ENCODE measurements around the gene CCDC201.

Gene CCDC201

GRCh38 chr7:45888993-45889366 lies 16.1 kb upstream of the CCDC201 start:
- H3K4me3 ChIP-seq (ENCODE audit: insufficient read depth, low read length, poor library complexity, severe bottlenecking) = no peak overlapping the region
- no peak overlapping the region for H2AFZ ChIP-seq (ENCODE audit: low read depth, low read length, severe bottlenecking)
- no peaks in the 10 kb centered on the region for H3K9me2 ChIP-seq (replicated peaks; ENCODE audit: insufficient read depth, low read length)
- no peaks in the 10 kb centered on the region for H3K36me3 ChIP-seq (ENCODE audit: low read length)
- TF ChIP-seq CTCF (IDR thresholded peaks at IDR 0.05; ENCODE audit: insufficient read depth, low read length, poor library complexity, severe bottlenecking) (no peak), EZH2phosphoT487 (conservative IDR thresholded peaks at IDR 0.05; ENCODE audit: low read length) (no peak)
- no peaks in the 10 kb centered on the region for H3K9me3 ChIP-seq (ENCODE audit: insufficient read depth, low read length)
- H3K9ac ChIP-seq (ENCODE audit: low read length) = no peak overlapping the region
- no peak overlapping the region for H3K27ac ChIP-seq (ENCODE audit: low read depth, low read length)
- no peak overlapping the region for H3K4me2 ChIP-seq (ENCODE audit: low read depth, low read length, poor library complexity, severe bottlenecking)
- H3K27me3 ChIP-seq (ENCODE audit: low read length) = no peaks in the 10 kb centered on the region
- H4K20me1 ChIP-seq (ENCODE audit: low read depth, low read length) = no peaks in the 10 kb centered on the region
- no peaks in the 10 kb centered on the region for H3F3A ChIP-seq (ENCODE audit: insufficient read depth)
- no peaks in the 10 kb centered on the region for H3K79me2 ChIP-seq (ENCODE audit: insufficient read depth, low read length)

- Histone ChIP-seq H3K27me3 (ENCODE audit: low read length) (no peaks in the 10 kb centered on the region), H3K9ac (ENCODE audit: low read length) (no peak within 1 kb of the TSS), H4K20me1 (ENCODE audit: low read depth, low read length) (no peaks in the 10 kb centered on the region), H3K27ac (ENCODE audit: low read depth, low read length) (no peak within 1 kb of the TSS), H3K36me3 (ENCODE audit: low read length) (no peaks in the 10 kb centered on the region), H3K4me3 (ENCODE audit: insufficient read depth, low read length, poor library complexity, severe bottlenecking) (no peak within 1 kb of the TSS), H3K79me2 (ENCODE audit: insufficient read depth, low read length) (no peaks in the 10 kb centered on the region), H3K9me3 (ENCODE audit: insufficient read depth, low read length) (no peaks in the 10 kb centered on the region), H3F3A (ENCODE audit: insufficient read depth) (no peaks in the 10 kb centered on the region), H3K4me2 (ENCODE audit: low read depth, low read length, poor library complexity, severe bottlenecking) (no peak within 1 kb of the TSS), H2AFZ (ENCODE audit: low read depth, low read length, severe bottlenecking) (no peak within 1 kb of the TSS), H3K9me2 (replicated peaks; ENCODE audit: insufficient read depth, low read length) (no peaks in the 10 kb centered on the region)
- TF ChIP-seq CTCF (IDR thresholded peaks at IDR 0.05; ENCODE audit: insufficient read depth, low read length, poor library complexity, severe bottlenecking) = no peak
- TF ChIP-seq EZH2phosphoT487 (conservative IDR thresholded peaks at IDR 0.05; ENCODE audit: low read length) = no peak
Observed at GRCh38 chr7:45888185-45888992, 15.5 kb upstream of the CCDC201 start, which contains the start of gene IGFBP1. Gene IGFBP1 (plus strand): TSS chr7:45888488. CDS start chr7:45888653, 165 bp downstream.

DNA sequence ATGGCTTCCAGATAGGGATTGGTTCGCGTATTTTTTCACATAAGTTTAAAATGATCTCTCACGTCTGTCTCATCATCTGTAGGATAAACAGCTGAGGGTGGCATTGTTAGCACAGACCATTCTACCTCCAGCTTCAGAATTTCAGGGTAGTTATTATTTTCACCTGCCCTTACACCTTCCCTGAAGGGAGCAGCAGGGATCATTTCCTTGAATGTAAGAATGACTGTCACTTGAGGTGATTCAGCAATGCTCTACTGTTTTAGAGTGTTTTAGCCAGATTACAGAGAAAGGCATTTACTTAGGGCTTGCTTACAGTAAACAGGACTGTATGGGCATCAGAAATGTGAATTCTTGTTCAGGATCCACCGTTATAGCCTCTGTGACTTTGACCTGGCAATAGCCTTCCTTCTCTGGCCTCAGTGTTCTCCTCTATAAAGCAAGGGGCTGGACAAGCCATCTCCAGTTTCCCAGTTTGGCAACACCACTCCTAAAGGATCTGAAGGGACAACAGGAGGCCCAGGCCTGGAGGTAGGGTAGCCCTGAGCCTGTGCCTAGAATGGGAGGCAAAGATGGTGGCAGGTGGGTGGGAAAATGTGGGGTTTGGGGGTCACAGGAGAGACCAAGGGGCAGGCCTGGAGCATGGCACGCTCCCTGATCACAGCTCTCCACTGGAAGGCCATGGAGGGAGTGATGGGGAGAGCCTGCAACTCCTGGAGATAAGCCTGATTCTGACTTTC lies 14.2 kb upstream of the CCDC201 start:
- Histone ChIP-seq H3K4me3 (ENCODE audit: insufficient read depth, low read length, poor library complexity, severe bottlenecking) (no peak overlapping the region), H3K4me2 (ENCODE audit: low read depth, low read length, poor library complexity, severe bottlenecking) (no peak overlapping the region), H3F3A (ENCODE audit: insufficient read depth) (no peaks in the 10 kb centered on the region)

More for the DNA sequence above, 14.2 kb upstream of the CCDC201 start:
- no peaks in the 10 kb centered on the region for H3K27me3 ChIP-seq (ENCODE audit: low read length)
- H3K9me2 ChIP-seq (replicated peaks; ENCODE audit: insufficient read depth, low read length) = no peaks in the 10 kb centered on the region
- H3K36me3 ChIP-seq (ENCODE audit: low read length) = no peaks in the 10 kb centered on the region
- no peak overlapping the region for H2AFZ ChIP-seq (ENCODE audit: low read depth, low read length, severe bottlenecking)
- no peaks in the 10 kb centered on the region for H3K9me3 ChIP-seq (ENCODE audit: insufficient read depth, low read length)
- H3K27ac ChIP-seq (ENCODE audit: low read depth, low read length) = no peak overlapping the region
- no peak for TF ChIP-seq EZH2phosphoT487 (conservative IDR thresholded peaks at IDR 0.05; ENCODE audit: low read length)
- TF ChIP-seq CTCF (IDR thresholded peaks at IDR 0.05; ENCODE audit: insufficient read depth, low read length, poor library complexity, severe bottlenecking) = no peak
- H4K20me1 ChIP-seq (ENCODE audit: low read depth, low read length) = no peaks in the 10 kb centered on the region
- H3K79me2 ChIP-seq (ENCODE audit: insufficient read depth, low read length) = no peaks in the 10 kb centered on the region
- no peak overlapping the region for H3K9ac ChIP-seq (ENCODE audit: low read length)
